ENCODE results near the gene RSPRY1.

The RSPRY1 gene

DNA sequence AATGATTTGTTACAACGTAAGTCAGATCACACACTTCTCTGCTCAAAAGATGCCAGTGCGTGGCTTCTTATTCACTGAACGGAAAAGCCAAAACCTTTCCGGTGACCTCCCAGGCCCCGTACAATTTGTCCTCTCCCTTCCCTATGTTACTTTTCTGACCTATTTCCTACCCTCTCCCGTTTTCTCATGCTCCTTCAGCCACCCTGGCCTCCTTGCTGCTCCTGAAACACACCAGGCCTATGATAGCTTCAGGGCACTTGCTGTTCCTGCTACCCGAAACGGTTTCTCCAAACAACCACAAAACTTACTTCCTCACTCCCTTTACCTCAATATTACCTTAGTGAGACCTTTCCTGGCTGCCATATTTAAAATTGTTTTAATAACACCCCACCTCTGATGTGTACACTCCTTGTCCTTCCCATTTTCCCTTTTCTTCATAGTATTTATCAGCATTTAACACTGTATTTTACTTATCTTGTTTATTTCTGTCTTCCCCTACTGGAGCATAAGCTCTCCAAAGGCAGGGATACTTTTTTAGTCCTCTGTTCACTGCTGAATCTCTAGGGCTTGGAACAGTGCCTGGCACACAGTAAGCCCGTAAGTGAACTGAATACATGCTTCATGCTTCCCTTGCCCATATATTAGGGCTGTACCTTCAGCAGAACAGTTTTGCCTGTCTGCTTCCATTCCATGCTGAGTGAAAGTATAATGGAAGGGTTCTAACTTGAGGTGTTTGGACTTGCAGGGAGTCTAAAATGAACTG lies 48.0 kb downstream of the RSPRY1 start:
- Histone ChIP-seq H3K27ac (ENCODE audit: low read depth, low read length) (no peak overlapping the region), H3K4me3 (ENCODE audit: low read depth in 1 of 2, low read length in 2 of 2) (no peak overlapping the region), H3K4me1 (ENCODE audit: insufficient read depth, low read length) (no peaks in the 10 kb centered on the region), H3K27me3 (ENCODE audit: control insufficient read depth in 1 of 2, insufficient read depth in 2 of 2, low read length in 2 of 2) (no peaks in the 10 kb centered on the region), H3K9ac (ENCODE audit: low read length) (no peak overlapping the region), H3K9me3 (ENCODE audit: low read length) (no peaks in the 10 kb centered on the region), H3K36me3 (ENCODE audit: insufficient read depth, low read length) (peaks cover 66% of the 10 kb centered on the region)

DNA sequence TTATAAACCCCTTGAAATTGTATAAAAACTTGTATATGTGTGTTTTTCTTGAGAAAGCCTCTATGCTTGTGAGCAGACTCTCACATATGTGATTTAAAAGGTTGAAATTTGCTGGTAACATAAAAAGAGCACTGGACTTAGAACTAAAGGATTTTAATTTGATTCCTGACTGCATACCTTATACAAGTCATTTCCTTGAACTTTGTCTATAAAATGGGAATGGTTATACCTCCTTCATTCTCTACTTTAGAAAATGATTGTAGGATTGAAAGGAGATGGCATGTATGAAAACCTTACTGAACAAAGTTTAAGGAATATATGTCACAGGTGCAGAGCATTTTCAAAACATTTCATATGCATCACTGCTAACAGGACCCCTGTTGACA lies 48.6 kb downstream of the RSPRY1 start:
- H3K36me3 ChIP-seq (ENCODE audit: insufficient read depth, low read length) = peaks cover 69% of the 10 kb centered on the region
- H3K27me3 ChIP-seq (ENCODE audit: control insufficient read depth in 1 of 2, insufficient read depth in 2 of 2, low read length in 2 of 2) = no peaks in the 10 kb centered on the region
- no peak overlapping the region for H3K4me3 ChIP-seq (ENCODE audit: low read depth in 1 of 2, low read length in 2 of 2)
- H3K9me3 ChIP-seq (ENCODE audit: low read length) = no peaks in the 10 kb centered on the region
- no peak overlapping the region for H3K27ac ChIP-seq (ENCODE audit: low read depth, low read length)
- H3K9ac ChIP-seq (ENCODE audit: low read length) = no peak overlapping the region
- no peaks in the 10 kb centered on the region for H3K4me1 ChIP-seq (ENCODE audit: insufficient read depth, low read length)

DNA sequence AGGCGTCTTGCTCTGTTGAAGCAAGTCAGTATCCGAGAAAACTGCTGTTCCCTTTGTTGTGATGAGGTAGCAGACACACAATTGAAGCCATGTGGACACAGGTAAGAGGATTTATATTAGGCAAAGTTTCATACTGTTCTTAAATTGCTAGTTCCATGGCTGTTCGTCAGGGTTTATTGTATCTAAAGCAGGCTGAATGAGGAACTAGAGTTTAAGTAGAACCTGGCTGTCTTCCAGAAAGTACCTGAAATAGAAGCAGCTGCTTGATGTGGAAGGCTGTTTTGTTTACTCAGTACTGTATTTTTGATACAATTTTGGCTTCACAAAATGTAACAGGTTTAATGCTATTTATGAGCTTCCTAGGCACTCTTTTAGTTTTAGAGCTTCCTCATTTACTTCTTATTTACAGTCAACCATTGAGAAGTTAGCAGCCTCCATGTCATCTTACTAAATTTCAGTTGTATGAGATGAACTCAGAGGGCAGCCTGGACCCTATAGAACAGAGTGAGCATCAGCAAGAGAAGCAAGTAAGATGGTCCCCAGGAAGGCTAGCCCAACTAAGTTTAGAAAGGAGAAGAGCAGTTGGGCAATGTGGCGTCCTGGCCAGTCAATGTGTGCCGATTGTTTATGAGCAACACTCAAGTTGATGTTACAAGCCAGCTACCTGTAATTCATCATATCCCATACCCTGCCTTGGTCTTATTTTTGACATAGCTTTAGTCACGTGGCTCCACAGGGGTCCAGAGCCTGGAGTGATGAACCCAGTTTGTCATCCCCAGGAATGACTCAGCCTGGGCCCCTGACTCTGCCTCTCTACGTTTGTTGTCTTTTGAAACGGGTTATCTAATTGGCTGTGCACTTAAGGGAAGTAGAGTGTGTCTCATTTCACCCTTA lies 49.2 kb downstream of the RSPRY1 start:
- Histone ChIP-seq H3K27me3 (ENCODE audit: control insufficient read depth in 1 of 2, insufficient read depth in 2 of 2, low read length in 2 of 2) (no peaks in the 10 kb centered on the region), H3K4me3 (ENCODE audit: low read depth in 1 of 2, low read length in 2 of 2) (no peak overlapping the region), H3K27ac (ENCODE audit: low read depth, low read length) (no peak overlapping the region), H3K4me1 (ENCODE audit: insufficient read depth, low read length) (no peaks in the 10 kb centered on the region), H3K36me3 (ENCODE audit: insufficient read depth, low read length) (peaks cover 67% of the 10 kb centered on the region), H3K9me3 (ENCODE audit: low read length) (no peaks in the 10 kb centered on the region), H3K9ac (ENCODE audit: low read length) (no peak overlapping the region)

DNA sequence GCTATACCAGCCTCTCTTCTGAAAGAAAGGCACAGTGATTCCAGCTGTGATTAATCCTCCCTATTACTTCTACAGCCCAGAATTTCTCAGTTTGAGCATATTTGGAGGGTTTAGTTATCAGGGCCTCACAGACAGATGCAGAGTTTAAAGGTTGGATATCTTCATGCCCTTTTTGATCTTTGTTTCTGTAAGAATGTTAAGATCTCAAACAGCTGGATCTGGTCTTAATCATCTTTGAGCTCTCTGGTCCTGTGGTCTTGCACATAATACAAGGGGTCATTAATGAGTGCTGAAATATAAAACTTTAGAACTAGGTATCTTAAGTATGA lies 49.9 kb downstream of the RSPRY1 start:
- H3K9me3 ChIP-seq (ENCODE audit: low read length) = no peaks in the 10 kb centered on the region
- H3K4me3 ChIP-seq (ENCODE audit: low read depth in 1 of 2, low read length in 2 of 2) = no peak overlapping the region
- no peak overlapping the region for H3K9ac ChIP-seq (ENCODE audit: low read length)
- H3K27me3 ChIP-seq (ENCODE audit: control insufficient read depth in 1 of 2, insufficient read depth in 2 of 2, low read length in 2 of 2) = no peaks in the 10 kb centered on the region
- no peaks in the 10 kb centered on the region for H3K4me1 ChIP-seq (ENCODE audit: insufficient read depth, low read length)
- no peak overlapping the region for H3K27ac ChIP-seq (ENCODE audit: low read depth, low read length)
- peaks cover 63% of the 10 kb centered on the region for H3K36me3 ChIP-seq (ENCODE audit: insufficient read depth, low read length)

DNA sequence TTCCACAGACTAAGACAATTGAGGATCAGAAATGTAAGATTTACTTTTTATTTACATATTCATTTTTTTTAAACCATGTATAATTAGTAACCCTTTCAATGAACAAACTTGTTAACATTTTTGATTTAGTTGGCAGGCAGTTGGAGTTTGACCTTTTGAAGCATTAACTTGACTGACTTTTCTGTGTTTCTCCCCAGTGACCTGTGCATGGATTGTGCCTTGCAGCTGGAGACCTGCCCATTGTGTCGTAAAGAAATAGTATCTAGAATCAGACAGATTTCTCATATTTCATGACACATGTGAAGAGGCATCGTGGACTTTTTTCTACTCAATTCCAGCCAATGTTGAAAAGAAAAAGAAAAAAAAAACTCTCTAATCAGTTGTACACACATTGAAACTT lies 52.6 kb downstream of the RSPRY1 start:
- Histone ChIP-seq H3K9me3 (ENCODE audit: low read length) (no peaks in the 10 kb centered on the region), H3K27ac (ENCODE audit: low read depth, low read length) (no peak overlapping the region), H3K36me3 (ENCODE audit: insufficient read depth, low read length) (peaks cover 38% of the 10 kb centered on the region), H3K27me3 (ENCODE audit: control insufficient read depth in 1 of 2, insufficient read depth in 2 of 2, low read length in 2 of 2) (no peaks in the 10 kb centered on the region), H3K4me3 (ENCODE audit: low read depth in 1 of 2, low read length in 2 of 2) (no peak overlapping the region), H3K4me1 (ENCODE audit: insufficient read depth, low read length) (no peaks in the 10 kb centered on the region), H3K9ac (ENCODE audit: low read length) (no peak overlapping the region)

DNA sequence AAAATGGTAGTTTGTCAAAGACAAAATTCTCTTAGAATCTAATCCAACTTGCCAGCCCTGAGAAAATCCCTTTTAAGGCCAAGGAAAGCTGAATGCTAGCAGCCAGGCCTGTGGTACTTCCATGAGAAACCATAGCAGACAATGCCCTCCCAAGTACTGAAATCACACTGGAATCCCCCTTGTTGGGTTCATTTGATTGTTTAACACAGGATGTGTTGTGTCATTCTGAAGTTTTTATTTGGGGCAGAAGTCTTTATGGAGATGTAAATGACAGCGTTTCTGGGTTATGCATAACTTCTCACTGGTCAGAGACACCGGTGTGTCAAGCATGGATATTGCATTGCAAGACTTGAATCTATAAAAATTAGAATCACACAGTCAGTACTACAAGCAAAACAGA lies 53.0 kb downstream of the RSPRY1 start:
- Histone ChIP-seq H3K27ac (ENCODE audit: low read depth, low read length) (no peak overlapping the region), H3K9me3 (ENCODE audit: low read length) (no peaks in the 10 kb centered on the region), H3K4me1 (ENCODE audit: insufficient read depth, low read length) (no peaks in the 10 kb centered on the region), H3K36me3 (ENCODE audit: insufficient read depth, low read length) (peaks cover 33% of the 10 kb centered on the region), H3K9ac (ENCODE audit: low read length) (no peak overlapping the region), H3K4me3 (ENCODE audit: low read depth in 1 of 2, low read length in 2 of 2) (no peak overlapping the region), H3K27me3 (ENCODE audit: control insufficient read depth in 1 of 2, insufficient read depth in 2 of 2, low read length in 2 of 2) (no peaks in the 10 kb centered on the region)

DNA sequence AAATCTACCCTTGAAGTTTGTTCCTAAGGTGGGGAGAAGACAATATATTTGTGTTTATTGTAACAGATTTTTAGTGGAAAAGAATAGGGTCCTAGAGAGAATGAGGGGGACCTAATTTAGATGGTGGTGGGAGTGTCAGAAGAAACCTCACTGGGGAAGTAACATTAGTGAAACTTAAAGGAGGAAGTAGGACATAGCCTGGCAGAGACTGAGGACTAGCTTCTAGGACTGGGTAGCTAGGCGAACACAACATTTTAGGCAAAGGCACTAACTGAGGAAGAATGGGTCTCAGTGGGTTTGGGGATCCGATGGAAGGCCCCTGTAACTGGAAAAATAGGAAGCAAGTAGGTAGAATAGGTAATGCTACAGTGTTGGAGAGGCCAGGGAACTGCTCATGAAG lies 54.7 kb downstream of the RSPRY1 start:
- Histone ChIP-seq H3K27ac (ENCODE audit: low read depth, low read length) (no peak overlapping the region), H3K27me3 (ENCODE audit: control insufficient read depth in 1 of 2, insufficient read depth in 2 of 2, low read length in 2 of 2) (no peaks in the 10 kb centered on the region), H3K9me3 (ENCODE audit: low read length) (no peaks in the 10 kb centered on the region), H3K9ac (ENCODE audit: low read length) (no peak overlapping the region), H3K36me3 (ENCODE audit: insufficient read depth, low read length) (peaks cover 19% of the 10 kb centered on the region), H3K4me1 (ENCODE audit: insufficient read depth, low read length) (peaks cover 2% of the 10 kb centered on the region), H3K4me3 (ENCODE audit: low read depth in 1 of 2, low read length in 2 of 2) (no peak overlapping the region)

DNA sequence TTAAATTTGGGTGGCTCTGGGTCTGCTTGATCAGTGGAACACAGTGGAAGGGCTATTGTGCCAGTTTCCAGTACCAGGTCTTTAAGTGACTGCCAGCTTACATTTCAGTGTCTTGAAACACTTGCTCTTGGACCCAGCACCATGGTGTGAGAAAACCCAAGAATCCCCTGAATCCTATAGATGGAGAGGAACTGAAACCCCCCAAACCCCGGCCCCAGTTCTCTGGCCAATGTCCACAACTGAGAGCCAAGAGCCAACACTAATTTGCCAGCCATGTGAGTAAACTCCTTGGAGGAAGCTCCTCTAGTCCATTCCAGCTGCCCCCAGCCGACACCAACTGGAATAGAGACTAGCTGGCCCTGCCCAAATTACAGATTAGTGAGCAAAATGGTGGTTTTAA lies 56.5 kb downstream of the RSPRY1 start:
- H3K27ac ChIP-seq (ENCODE audit: low read depth, low read length) = no peak overlapping the region
- peaks cover 9% of the 10 kb centered on the region for H3K4me1 ChIP-seq (ENCODE audit: insufficient read depth, low read length)
- no peaks in the 10 kb centered on the region for H3K9me3 ChIP-seq (ENCODE audit: low read length)
- no peak overlapping the region for H3K4me3 ChIP-seq (ENCODE audit: low read depth in 1 of 2, low read length in 2 of 2)
- H3K9ac ChIP-seq (ENCODE audit: low read length) = no peak overlapping the region
- no peaks in the 10 kb centered on the region for H3K27me3 ChIP-seq (ENCODE audit: control insufficient read depth in 1 of 2, insufficient read depth in 2 of 2, low read length in 2 of 2)
- H3K36me3 ChIP-seq (ENCODE audit: insufficient read depth, low read length) = peaks cover 25% of the 10 kb centered on the region

DNA sequence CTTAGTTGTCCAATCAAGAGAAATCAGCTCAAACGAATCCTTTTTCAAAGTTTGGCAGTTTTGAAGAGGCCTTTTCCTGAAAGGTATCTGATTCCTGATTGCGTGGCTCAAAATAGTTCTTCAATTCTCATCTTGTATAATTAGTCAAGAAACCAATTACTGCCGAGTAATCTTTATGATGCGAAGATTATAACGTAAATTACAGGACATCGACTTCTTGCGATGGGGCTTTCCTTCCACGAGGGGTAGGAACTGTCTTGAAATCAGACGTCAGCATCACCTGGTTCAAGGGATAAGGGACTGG lies 58.3 kb downstream of the RSPRY1 start:
- H3K27ac ChIP-seq (ENCODE audit: low read depth, low read length) = peak overlapping the region; percentile 87

DNA sequence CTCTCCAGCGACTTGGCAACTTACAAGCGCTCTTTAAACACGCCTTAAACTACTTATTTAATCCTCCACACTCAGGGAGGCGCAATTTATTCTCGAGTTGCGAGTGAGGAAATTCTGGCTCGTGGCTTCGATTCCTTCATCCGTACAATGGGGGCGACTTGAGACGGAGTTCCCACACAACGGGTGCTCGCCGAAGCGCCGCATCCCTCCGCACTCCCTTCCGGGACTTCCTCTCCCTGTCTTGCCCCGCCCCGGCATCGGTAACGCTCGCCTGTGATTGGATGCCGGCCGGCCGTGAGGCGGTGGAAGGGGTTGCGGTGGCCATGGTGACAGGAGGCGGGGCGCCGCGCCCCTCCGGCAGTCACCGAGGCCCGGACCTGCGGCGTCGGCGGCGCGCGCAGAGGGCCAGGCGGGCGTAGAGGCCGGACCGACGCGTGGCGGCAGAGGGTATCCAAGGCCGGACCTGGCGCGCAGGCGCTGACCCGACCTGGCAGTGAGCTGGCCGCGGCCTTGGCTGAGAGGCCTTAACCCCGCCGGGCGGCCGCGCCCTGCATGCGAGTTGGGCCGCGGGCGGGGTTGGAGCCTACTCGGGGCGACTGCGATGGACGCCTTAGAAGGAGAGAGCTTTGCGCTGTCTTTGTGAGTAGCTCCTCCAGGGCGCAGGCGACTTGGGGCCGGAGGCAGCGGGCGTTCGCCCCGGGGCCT lies 58.8 kb downstream of the RSPRY1 start, which contains the start of gene ARL2BP:
ARL2BP (plus strand) TSS at position 493 of the 705 bp plus-strand sequence; CDS start at position 602, 109 bp downstream.
- peak within 1 kb of the TSS; percentile 59 to 88 for H3K4me3 ChIP-seq (ENCODE audit: low read depth in 1 of 2, low read length in 2 of 2)
- H3K9me3 ChIP-seq (ENCODE audit: low read length) = no peaks in the 10 kb centered on the region
- H3K27me3 ChIP-seq (ENCODE audit: control insufficient read depth in 1 of 2, insufficient read depth in 2 of 2, low read length in 2 of 2) = no peaks in the 10 kb centered on the region
- H3K27ac ChIP-seq (ENCODE audit: low read depth, low read length) = peak within 1 kb of the TSS; percentile 87
- peaks cover 9% of the 10 kb centered on the region for H3K4me1 ChIP-seq (ENCODE audit: insufficient read depth, low read length)
- peak within 1 kb of the TSS; percentile 50 for H3K9ac ChIP-seq (ENCODE audit: low read length)
- peaks cover 23% of the 10 kb centered on the region for H3K36me3 ChIP-seq (ENCODE audit: insufficient read depth, low read length)

More for the DNA sequence above, 58.3 kb downstream of the RSPRY1 start:
- Histone ChIP-seq H3K27me3 (ENCODE audit: control insufficient read depth in 1 of 2, insufficient read depth in 2 of 2, low read length in 2 of 2) (no peaks in the 10 kb centered on the region), H3K4me1 (ENCODE audit: insufficient read depth, low read length) (peaks cover 9% of the 10 kb centered on the region), H3K9ac (ENCODE audit: low read length) (peak overlapping the region; percentile 37), H3K9me3 (ENCODE audit: low read length) (no peaks in the 10 kb centered on the region), H3K4me3 (ENCODE audit: low read depth in 1 of 2, low read length in 2 of 2) (peak overlapping the region; percentile 59 to 88), H3K36me3 (ENCODE audit: insufficient read depth, low read length) (peaks cover 18% of the 10 kb centered on the region)

DNA sequence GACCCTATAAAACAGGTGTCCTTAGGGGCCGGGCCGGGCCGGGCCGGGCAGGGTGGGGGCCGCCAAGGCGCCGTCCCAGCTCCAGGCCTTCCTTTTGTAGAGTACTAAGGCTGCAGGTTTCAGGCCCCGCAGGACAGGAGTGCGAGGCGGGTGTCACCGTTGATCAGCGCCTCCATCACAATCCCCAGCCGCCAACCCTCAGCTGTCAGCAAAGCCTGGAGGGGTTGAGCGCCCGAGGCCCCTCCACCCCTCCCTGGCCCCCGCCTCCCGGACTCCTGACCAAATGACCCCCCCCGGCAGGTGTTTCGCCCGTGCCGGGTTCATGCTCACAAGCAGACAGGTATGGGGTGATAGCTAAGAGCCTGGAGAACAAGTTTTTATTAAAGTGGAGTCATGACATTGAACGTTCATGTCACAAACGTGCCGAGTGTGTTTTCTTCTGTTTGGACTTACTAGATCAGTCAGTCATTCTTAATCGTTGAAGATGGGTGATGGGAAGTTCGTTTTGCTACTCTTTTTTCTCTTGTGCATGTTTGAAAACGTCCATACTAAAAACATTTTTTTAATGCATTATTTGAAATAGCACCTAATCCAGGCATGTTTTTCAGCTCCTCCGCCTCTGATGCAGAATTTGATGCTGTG lies 59.5 kb downstream of the RSPRY1 start:
- Histone ChIP-seq H3K9ac (ENCODE audit: low read length) (peak overlapping the region; percentile 50), H3K9me3 (ENCODE audit: low read length) (no peaks in the 10 kb centered on the region), H3K27me3 (ENCODE audit: control insufficient read depth in 1 of 2, insufficient read depth in 2 of 2, low read length in 2 of 2) (no peaks in the 10 kb centered on the region), H3K36me3 (ENCODE audit: insufficient read depth, low read length) (peaks cover 29% of the 10 kb centered on the region), H3K27ac (ENCODE audit: low read depth, low read length) (peak overlapping the region; percentile 84), H3K4me3 (ENCODE audit: low read depth in 1 of 2, low read length in 2 of 2) (peak overlapping the region; percentile 59 to 88), H3K4me1 (ENCODE audit: insufficient read depth, low read length) (peaks cover 9% of the 10 kb centered on the region)
